ENCODE measurements around the gene AUTS2.
A peak's percentile ranks its signal among the peaks of the same experiment; 100 is the strongest.

Gene AUTS2

DNA sequence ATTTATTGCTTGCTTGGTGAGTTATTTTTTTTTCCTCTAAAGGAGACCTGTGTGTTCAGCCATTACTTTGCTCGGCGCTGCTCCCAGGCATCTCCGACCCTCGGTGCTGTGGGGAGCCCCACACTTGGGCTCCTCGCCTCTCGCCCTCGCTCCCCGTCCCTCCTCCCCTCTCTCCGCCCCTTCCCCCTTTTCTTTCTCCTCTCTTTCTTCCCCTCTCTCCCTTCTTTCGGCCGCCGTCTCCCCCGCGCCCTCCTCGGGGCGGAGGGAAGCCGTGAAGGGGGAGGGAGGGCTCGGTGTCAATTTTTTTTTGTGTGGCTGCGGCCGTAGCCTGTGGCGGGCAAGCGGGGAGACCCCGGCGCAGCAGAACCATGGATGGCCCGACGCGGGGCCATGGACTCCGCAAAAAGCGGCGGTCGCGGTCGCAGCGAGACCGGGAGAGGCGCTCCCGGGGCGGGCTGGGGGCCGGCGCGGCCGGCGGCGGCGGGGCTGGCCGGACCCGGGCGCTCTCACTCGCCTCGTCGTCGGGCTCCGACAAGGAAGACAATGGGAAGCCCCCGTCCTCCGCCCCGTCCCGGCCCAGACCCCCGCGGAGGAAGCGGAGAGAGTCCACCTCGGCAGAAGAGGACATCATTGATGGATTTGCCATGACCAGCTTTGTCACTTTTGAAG, 1.1 kb downstream of the AUTS2 start:
- H3K4me3 ChIP-seq (ENCODE audit: low read length), result peak overlapping the region; percentile 91

DNA sequence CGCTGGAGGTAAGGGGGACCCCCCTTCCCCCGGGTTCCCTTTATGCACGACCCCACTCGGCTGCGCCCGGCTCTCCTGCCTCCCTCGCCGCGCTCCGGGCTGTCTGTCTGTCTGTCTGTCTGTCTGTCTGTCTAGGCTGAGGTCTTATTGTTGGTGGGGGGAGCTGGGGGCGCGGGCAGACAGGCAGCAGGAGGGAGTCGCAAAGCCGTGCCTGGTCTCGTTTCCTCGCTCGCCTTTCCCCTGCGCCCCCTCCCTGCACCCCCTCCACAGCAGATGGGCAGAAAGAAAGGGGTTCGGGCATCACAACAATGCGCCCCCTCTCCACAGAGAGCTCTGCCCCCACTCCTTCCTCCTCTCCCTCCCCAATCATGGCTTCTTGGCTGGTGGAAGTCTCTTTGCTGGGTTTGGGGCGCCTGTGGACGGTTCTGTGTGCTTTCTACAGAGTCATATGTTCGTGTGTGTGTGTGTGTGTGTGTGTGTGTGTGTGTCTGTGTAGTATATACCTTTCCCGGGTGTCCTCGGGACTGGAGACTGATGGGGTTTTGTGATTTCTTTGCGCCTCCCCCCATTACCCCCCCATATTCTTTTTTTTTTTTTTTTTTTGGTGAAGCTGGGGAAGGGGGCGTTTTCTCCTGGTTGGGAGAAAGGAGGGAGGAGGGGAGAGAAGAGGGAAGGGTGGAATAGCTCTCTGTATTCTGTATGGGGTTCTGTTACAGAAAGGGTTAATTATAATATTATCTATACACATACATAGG, 1.9 kb downstream of the AUTS2 start:
- TF ChIP-seq, protein P1, sequence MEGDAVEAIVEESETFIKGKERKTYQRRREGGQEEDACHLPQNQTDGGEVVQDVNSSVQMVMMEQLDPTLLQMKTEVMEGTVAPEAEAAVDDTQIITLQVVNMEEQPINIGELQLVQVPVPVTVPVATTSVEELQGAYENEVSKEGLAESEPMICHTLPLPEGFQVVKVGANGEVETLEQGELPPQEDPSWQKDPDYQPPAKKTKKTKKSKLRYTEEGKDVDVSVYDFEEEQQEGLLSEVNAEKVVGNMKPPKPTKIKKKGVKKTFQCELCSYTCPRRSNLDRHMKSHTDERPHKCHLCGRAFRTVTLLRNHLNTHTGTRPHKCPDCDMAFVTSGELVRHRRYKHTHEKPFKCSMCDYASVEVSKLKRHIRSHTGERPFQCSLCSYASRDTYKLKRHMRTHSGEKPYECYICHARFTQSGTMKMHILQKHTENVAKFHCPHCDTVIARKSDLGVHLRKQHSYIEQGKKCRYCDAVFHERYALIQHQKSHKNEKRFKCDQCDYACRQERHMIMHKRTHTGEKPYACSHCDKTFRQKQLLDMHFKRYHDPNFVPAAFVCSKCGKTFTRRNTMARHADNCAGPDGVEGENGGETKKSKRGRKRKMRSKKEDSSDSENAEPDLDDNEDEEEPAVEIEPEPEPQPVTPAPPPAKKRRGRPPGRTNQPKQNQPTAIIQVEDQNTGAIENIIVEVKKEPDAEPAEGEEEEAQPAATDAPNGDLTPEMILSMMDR (conservative IDR thresholded peaks at IDR 0.05; ENCODE audit: low read length), result no peak
- DNase-seq (ENCODE audit: low read depth), result peak; percentile 22
- peak overlapping the region; percentile 91 for H3K4me3 ChIP-seq (ENCODE audit: low read length)

More for the DNA sequence above, 1.1 kb downstream of the AUTS2 start:
- TF ChIP-seq, protein P1 (conservative IDR thresholded peaks at IDR 0.05; ENCODE audit: low read length), result no peak
- DNase-seq (ENCODE audit: low read depth), result peak; percentile 9

DNA sequence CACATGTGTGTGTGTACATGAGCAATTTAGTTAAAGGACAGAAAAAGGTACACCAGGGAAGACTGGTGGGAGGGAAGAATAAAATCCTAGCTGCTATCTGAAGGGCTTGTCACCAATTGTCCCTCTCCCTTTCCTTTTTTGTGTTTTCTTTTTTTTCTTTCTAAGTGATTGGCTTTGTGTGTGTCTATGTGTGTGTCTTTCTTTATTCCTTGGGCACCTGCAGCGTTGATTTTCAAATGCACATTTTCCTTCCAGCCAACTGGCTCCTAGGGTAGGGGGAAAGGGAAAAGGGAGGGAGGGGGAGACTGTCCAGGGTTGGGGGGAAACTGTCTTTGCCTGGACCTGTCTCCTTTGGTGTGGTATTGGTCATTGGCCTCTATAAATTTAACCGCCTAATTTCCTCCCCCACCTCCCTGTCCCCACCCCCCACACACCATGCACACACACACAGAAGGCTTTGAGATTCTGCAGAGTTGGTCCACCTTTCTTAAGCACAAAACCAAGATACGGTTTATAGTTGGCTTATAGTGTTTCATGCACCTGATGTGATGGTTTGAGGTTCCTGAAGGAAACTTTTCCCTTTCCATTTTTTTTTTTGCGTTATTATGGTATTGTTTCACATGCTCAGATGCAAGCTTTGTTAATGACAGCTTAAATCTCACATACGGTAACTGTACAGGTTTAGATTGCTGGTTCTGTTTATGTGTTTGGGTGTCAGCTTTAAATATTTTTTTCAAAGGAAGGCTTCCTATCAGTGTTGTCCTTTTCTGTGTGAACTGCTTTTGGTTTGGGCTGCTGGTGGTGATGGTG, 2.6 kb downstream of the AUTS2 start:
- no peak for DNase-seq (ENCODE audit: low read depth)
- peak overlapping the region; percentile 91 for H3K4me3 ChIP-seq (ENCODE audit: low read length)
- TF ChIP-seq, protein P1 (conservative IDR thresholded peaks at IDR 0.05; ENCODE audit: low read length), result no peak

DNA sequence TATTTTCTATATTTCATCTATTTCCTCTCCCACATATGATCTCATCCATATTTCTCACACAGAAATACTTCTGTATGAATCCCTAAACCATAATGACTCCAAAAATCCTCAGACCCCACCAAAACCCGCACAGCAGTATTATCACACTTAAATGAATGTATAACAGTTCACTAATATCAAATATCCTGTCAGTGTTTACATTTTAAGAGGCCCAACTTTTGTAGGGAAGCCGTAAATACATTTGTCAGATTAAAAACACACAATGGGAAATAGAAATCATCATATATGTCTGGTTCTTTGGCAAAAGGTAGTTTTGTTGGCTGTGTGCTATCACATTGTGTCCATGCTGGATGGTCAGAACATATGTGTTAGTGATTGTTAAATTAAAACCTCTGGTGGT, 4.2 kb downstream of the AUTS2 start:
- no peak overlapping the region for H3K4me3 ChIP-seq (ENCODE audit: low read length)
- no peak for DNase-seq (ENCODE audit: low read depth)
- TF ChIP-seq, protein P1 (conservative IDR thresholded peaks at IDR 0.05; ENCODE audit: low read length), result no peak

DNA sequence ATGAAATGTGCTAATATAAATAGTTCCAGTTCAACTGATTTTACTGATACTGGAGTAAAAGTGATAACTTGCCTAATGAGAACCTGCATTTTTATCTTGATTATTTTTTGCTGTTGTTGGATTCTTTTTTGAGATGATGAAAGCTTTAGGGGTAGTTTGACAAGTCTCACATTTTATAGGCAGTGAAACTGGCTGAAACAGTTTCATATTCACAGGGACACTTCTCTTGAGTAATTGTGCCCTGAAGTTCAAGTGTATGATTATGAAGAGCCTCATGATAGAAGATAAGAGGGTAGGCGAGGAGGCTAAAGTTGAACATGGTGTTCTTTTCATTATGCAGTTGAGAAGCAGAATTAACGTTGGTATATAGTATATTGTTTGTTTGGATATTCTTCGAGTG, 5.1 kb downstream of the AUTS2 start:
- DNase-seq (ENCODE audit: low read depth), result no peak
- H3K4me3 ChIP-seq (ENCODE audit: low read length), result no peak overlapping the region
- TF ChIP-seq, protein P1 (conservative IDR thresholded peaks at IDR 0.05; ENCODE audit: low read length), result no peak

DNA sequence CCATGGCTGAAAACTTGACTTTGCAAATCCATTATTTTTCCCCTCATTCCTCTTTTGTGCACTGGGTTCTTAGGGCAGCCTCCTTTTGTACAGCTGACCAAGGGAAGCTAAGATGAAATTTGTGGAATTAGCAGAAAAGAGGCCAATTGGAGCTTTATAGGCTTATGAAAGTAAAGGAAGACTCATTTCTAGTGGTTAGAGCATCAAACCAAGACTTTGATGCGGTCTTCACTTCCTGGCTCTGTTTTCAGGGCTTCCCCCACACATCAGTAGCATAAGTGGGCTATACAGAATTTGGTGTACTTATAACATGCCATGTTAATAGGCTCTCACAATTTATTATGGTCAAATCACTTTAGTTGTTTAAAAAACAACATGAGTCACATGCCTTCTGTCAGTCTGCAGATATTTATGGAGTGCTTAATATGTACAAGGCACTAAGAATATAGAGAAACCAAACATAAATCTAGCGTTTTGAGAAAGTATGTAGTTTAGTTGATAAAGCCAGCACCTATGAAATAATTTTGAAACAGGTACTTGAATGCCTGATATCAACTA, 5.7 kb downstream of the AUTS2 start:
- H3K4me3 ChIP-seq (ENCODE audit: low read length), result no peak overlapping the region
- TF ChIP-seq, protein P1 (conservative IDR thresholded peaks at IDR 0.05; ENCODE audit: low read length), result no peak
- no peak for DNase-seq (ENCODE audit: low read depth)

All from AG10803 (cell line).